GM12878 (cell line): ENCODE data around the gene OR1F1. TPM values are rescaled to one million over a fixed set of nuclear protein-coding genes. Genes with fewer than 3 reads are reported as not detected.

Experiments used
- EED ChIP-seq: sonication (generic); IDR thresholded peaks from 2 replicates; pipeline ENCODE4 v1.6.1; 2016; ENCODE audit warnings: antibody characterized with exemption, low read depth
- FOXM1 ChIP-seq: IDR thresholded peaks from 2 replicates; pipeline ENCODE4 v1.6.1; 2012; ENCODE audit warnings: low read depth, mild to moderate bottlenecking, inconsistent platforms, low read length, moderate library complexity
- IKZF2 ChIP-seq, 2 experiments: fragments of 450-650 bp; IDR thresholded peaks; 2 replicates each; pipeline ENCODE4 v1.6.1; 2017; ENCODE audit warnings: mild to moderate bottlenecking in 2 of 2, moderate library complexity in 2 of 2
- IRF5 ChIP-seq: fragments of 450-650 bp; IDR thresholded peaks from 2 replicates; pipeline ENCODE4 v1.6.1; 2017; ENCODE audit warnings: borderline replicate concordance
- MTA3 ChIP-seq: IDR thresholded peaks from 2 replicates; pipeline ENCODE4 v1.6.1; 2012; ENCODE audit warnings: low read length, inconsistent platforms, borderline replicate concordance
- PBX3 ChIP-seq: IDR thresholded peaks from 2 replicates; pipeline ENCODE4 v1.6.1; 2011; ENCODE audit warnings: mild to moderate bottlenecking, low read depth, low read length, moderate library complexity; ENCODE audit not compliant: insufficient replicate concordance
- POU2F2 ChIP-seq: IDR thresholded peaks from 3 replicates; pipeline ENCODE4 v1.6.1; 2011; ENCODE audit warnings: low read depth, mild to moderate bottlenecking, low read length, borderline replicate concordance
- RAD51 ChIP-seq: fragments of 450-650 bp; IDR thresholded peaks from 2 replicates; pipeline ENCODE4 v1.6.1; 2016; ENCODE audit warnings: moderate library complexity, mild to moderate bottlenecking, inconsistent platforms
- RB1 ChIP-seq: fragments of 450-650 bp; formaldehyde crosslinking; IDR thresholded peaks from 2 replicates; pipeline ENCODE4 v1.6.1; 2017; ENCODE audit warnings: mild to moderate bottlenecking, borderline replicate concordance
- RCOR1 ChIP-seq: conservative IDR thresholded peaks from 2 replicates; pipeline ENCODE4 v1.6.1; 2012; ENCODE audit warnings: low read depth, low read length, improper control_type of control experiment
- RFX5 ChIP-seq: IDR thresholded peaks from 2 replicates; pipeline ENCODE4 v1.6.1; 2011; ENCODE audit warnings: low read depth, low read length, improper control_type of control experiment
- SMAD1 ChIP-seq: fragments of 450-650 bp; IDR thresholded peaks from 2 replicates; pipeline ENCODE4 v1.6.1; 2018; ENCODE audit warnings: mild to moderate bottlenecking, low read depth; ENCODE audit not compliant: partially characterized antibody
- SPI1 ChIP-seq: IDR thresholded peaks from 2 replicates; pipeline ENCODE4 v1.6.1; 2011; ENCODE audit warnings: low read depth, mild to moderate bottlenecking, low read length, moderate library complexity, borderline replicate concordance; ENCODE audit not compliant: insufficient read depth
- STAT3 ChIP-seq: IDR thresholded peaks from 2 replicates; pipeline ENCODE4 v1.6.1; 2011; ENCODE audit warnings: low read depth, low read length, improper control_type of control experiment
- TAF1 ChIP-seq: IDR thresholded peaks from 2 replicates; pipeline ENCODE4 v1.6.1; 2011; ENCODE audit warnings: mild to moderate bottlenecking, low read depth, low read length, borderline replicate concordance
- TCF3 ChIP-seq: IDR thresholded peaks from 2 replicates; pipeline ENCODE4 v1.6.1; 2012; ENCODE audit warnings: low read depth, mild to moderate bottlenecking, low read length, borderline replicate concordance; ENCODE audit not compliant: insufficient read depth
- WRNIP1 ChIP-seq: IDR thresholded peaks from 2 replicates; pipeline ENCODE4 v1.6.1; 2011; ENCODE audit warnings: low read depth, low read length, improper control_type of control experiment, borderline replicate concordance
- YY1 ChIP-seq: IDR thresholded peaks from 2 replicates; pipeline ENCODE4 v1.6.1; 2011; ENCODE audit warnings: low read depth, mild to moderate bottlenecking, low read length
- ZNF207 ChIP-seq: fragments of 450-650 bp; IDR thresholded peaks from 2 replicates; pipeline ENCODE4 v1.6.1; 2014; ENCODE audit warnings: antibody characterized with exemption, mild to moderate bottlenecking, borderline replicate concordance
- polyA plus RNA-seq, 11 experiments: library from polyadenylated mRNA; depleted of rRNA in 4 of 11; unstranded in 6 of 11; stranded (reverse) in 5 of 11; fragments of >200 nt; fragmentation: Nextera tagmentation in 4 of 11; fragmentation: Illumina TruSeq in 1 of 11; extraction: Ambion mirVana in 4 of 11; extraction: Trizol in 1 of 11; gene quantifications; 1 replicate in 1 of 11; 2 replicates in 10 of 11; pipeline versions ENCODE4 v1.2.1 to v1.2.3, GENCODE V29; 2011 to 2016; ENCODE audit warnings: inconsistent platforms in 2 of 11, missing spikeins in 2 of 11, low read depth in 1 of 11
- total RNA-seq, 4 experiments: library from RNA; depleted of rRNA in 3 of 4; stranded (reverse); fragments of >200 nt in 3 of 4; fragmentation: Illumina TruSeq in 1 of 4; extraction: Trizol in 1 of 4; gene quantifications; 2 replicates each; pipeline versions ENCODE4 v1.2.1 to v1.2.3, GENCODE V29; 2013 to 2021
- TF ChIP-seq, protein P1 (sequence below): fragments of 450-650 bp; IDR thresholded peaks from 2 replicates; pipeline ENCODE4 v1.6.1; 2017; ENCODE audit warnings: mild to moderate bottlenecking
- TF ChIP-seq, protein P2 (sequence below): fragments of 450-650 bp; IDR thresholded peaks from 2 replicates; pipeline ENCODE4 v1.6.1; 2018; ENCODE audit warnings: borderline replicate concordance, mild to moderate bottlenecking; ENCODE audit not compliant: partially characterized antibody

OR1F1 gene
- total and polyA plus RNA-seq, 10 of the 15 experiments (the other 5 are each of a cell fraction or from before 2014, with no cell fraction given), result 0.10 to 0.14 (median 0.12) TPM; not detected in 7

DNA sequence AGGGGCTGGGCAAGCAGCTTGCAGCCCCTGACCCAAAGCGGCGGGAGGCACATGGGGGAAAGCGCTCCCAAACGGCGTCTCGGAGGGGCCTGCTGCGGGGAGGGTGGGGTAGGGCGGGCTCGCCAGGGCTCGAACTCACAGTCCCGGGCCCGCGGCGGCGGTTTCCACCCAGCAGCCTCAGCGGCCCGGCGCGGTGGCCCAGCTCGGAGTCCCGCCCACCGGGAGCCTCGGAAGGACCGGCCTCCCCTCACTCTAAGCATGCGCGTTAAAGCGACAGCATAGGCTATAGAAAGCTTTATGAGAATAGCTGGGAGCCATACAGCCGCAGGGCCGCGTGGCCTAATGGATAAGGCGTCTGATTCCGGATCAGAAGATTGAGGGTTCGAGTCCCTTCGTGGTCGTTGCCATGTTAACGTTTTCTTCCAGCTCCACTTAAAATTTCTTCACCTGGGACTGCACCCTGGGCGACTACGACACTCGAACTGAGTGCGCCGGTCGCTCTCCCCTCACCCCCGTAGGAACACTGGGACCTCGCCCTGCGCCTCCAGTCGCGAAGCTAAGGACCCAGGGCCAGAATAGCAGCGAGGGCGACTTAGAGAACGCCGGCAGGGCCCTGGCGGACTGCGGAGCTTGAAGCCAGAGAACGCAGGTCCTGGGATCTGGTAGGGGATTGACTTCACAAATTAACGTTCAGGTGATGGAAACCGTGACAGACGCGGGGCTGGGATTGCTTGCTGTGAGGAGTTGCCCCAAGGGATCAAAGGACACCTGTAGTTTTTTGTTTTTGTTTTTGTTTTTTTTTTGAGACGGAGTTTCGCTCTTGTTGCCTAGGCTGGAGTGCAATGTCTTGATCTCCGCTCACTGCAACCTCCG, 37.4 kb upstream of the OR1F1 start (continued):
- TF ChIP-seq IRF5 (no peak), STAT3 (no peak), PBX3 (no peak), SMAD1 (no peak), RCOR1 (no peak), MTA3 (no peak), RAD51 (no peak), ZNF207 (peak; percentile 63; the same call in 1 of the 2 replicates), YY1 (peak; percentile 56), RFX5 (no peak), EED (no peak), TCF3 (no peak), RB1 (peak; percentile 72; the same call in 1 of the 2 replicates), SPI1 (no peak), FOXM1 (no peak), WRNIP1 (no peak), IKZF2 (IDR thresholded peaks at IDR 0.05) (peak; percentile 51 to 72; a peak in 3 of 4 replicates), TAF1 (no peak), POU2F2 (no peak; the same call in 2 of the 3 replicates)
- TF ChIP-seq, protein P1, sequence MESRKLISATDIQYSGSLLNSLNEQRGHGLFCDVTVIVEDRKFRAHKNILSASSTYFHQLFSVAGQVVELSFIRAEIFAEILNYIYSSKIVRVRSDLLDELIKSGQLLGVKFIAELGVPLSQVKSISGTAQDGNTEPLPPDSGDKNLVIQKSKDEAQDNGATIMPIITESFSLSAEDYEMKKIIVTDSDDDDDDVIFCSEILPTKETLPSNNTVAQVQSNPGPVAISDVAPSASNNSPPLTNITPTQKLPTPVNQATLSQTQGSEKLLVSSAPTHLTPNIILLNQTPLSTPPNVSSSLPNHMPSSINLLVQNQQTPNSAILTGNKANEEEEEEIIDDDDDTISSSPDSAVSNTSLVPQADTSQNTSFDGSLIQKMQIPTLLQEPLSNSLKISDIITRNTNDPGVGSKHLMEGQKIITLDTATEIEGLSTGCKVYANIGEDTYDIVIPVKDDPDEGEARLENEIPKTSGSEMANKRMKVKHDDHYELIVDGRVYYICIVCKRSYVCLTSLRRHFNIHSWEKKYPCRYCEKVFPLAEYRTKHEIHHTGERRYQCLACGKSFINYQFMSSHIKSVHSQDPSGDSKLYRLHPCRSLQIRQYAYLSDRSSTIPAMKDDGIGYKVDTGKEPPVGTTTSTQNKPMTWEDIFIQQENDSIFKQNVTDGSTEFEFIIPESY, result 0 out of 2 replicates have a peak, but pooled peaks have one; percentile 18
- TF ChIP-seq, protein P2, sequence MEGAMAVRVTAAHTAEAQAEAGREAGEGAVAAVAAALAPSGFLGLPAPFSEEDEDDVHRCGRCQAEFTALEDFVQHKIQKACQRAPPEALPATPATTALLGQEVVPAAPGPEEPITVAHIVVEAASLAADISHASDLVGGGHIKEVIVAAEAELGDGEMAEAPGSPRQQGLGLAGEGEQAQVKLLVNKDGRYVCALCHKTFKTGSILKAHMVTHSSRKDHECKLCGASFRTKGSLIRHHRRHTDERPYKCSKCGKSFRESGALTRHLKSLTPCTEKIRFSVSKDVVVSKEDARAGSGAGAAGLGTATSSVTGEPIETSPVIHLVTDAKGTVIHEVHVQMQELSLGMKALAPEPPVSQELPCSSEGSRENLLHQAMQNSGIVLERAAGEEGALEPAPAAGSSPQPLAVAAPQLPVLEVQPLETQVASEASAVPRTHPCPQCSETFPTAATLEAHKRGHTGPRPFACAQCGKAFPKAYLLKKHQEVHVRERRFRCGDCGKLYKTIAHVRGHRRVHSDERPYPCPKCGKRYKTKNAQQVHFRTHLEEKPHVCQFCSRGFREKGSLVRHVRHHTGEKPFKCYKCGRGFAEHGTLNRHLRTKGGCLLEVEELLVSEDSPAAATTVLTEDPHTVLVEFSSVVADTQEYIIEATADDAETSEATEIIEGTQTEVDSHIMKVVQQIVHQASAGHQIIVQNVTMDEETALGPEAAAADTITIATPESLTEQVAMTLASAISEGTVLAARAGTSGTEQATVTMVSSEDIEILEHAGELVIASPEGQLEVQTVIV, result no peak
